Peyer's patch (tissue), 4 donors: ENCODE results near the gene RFX4.

ENCODE experiments used
- POLR2A ChIP-seq, 2 donors: fragments of 450-650 bp; IDR thresholded peaks; one replicate each; pipeline ENCODE4 v1.5.1; 2017; ENCODE audit warnings: antibody characterized with exemption in 2 of 2, mild to moderate bottlenecking in 2 of 2, moderate library complexity in 2 of 2
- TF ChIP-seq, protein P1 (sequence below), 6 experiments: fragments of 450-650 bp in 4 of 6; fragments of 200-600 bp in 2 of 6; sonication (generic) in 1 of 6; IDR thresholded peaks; one replicate each; pipeline ENCODE4 v1.5.1; 2017 to 2019; ENCODE audit warnings: antibody characterized with exemption in 6 of 6, mild to moderate bottlenecking in 3 of 6, moderate library complexity in 1 of 6

DNA sequence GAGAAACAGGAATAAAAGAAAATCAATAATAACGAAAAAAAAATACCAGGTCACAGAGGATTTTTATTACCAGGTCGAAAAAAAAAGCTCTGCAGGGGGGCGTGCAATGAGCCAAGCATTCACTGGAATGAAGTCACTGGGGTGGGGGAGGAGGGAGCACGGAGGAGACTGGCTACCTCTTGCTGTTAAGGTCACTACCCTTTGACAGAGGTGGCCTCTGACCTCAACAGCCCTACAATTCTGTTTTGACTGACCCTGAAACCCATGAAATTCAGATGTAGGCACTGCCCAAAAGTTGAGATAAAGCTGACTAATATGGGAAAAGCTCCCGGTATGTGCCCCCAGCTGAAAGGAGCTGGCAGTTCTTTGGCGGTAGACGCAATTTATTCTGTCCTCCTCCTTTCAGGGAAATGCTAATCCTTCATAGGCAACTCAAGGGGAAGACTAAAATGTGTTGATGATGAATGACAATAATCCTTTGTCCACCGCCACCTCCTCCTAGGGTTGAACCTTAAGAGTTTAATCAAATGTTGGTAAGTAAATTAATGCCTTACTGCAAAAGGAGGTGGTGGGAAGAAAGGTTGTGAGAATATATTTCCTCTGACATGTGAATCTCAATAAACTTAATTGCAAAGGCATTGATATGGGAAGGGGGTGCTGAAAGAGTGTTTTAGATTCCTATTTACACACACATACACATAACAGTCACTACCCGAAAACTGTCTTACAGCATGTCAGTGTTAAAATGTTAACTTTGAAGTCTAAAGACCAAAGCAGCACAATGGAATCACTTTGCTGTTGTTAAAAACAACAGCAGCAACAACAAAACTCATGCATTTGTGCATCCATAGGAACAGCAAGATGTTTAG lies 185.4 kb downstream of the RFX4 start:
- TF ChIP-seq, protein P1, sequence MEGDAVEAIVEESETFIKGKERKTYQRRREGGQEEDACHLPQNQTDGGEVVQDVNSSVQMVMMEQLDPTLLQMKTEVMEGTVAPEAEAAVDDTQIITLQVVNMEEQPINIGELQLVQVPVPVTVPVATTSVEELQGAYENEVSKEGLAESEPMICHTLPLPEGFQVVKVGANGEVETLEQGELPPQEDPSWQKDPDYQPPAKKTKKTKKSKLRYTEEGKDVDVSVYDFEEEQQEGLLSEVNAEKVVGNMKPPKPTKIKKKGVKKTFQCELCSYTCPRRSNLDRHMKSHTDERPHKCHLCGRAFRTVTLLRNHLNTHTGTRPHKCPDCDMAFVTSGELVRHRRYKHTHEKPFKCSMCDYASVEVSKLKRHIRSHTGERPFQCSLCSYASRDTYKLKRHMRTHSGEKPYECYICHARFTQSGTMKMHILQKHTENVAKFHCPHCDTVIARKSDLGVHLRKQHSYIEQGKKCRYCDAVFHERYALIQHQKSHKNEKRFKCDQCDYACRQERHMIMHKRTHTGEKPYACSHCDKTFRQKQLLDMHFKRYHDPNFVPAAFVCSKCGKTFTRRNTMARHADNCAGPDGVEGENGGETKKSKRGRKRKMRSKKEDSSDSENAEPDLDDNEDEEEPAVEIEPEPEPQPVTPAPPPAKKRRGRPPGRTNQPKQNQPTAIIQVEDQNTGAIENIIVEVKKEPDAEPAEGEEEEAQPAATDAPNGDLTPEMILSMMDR (IDR thresholded peaks at IDR 0.05) = no peak
- no peak for TF ChIP-seq POLR2A (IDR thresholded peaks at IDR 0.05)
